HG02678 (cell line): ENCODE data around the gene HOXC5.

Experiments used
- ATAC-seq: cut with Tn5 transposase; IDR thresholded peaks from one replicate; pipeline ENCODE4 v1.9.1; 2021; ENCODE audit warnings: mild to moderate bottlenecking, moderate library complexity; ENCODE audit not compliant: unreplicated experiment

HOXC5 gene

GRCh38 chr12:54032627-54033100, at the start of gene HOXC5:
Gene HOXC5 (plus strand): TSS chr12:54033050. CDS start chr12:54033123, 73 bp downstream.
- no peak for ATAC-seq

- ATAC-seq = no peak
These were observed 49.3 kb upstream of the HOXC5 start for GRCh38 chr12:53983568-53983949.

- ATAC-seq = no peak
These were observed 48.8 kb upstream of the HOXC5 start for GRCh38 chr12:53983950-53984572.

- no peak for ATAC-seq
These were observed 47.8 kb upstream of the HOXC5 start, which contains the start of gene HOXC10 for GRCh38 chr12:53984901-53985691. Gene HOXC10 (plus strand): TSS chr12:53985146. CDS start chr12:53985260, 114 bp downstream.

DNA sequence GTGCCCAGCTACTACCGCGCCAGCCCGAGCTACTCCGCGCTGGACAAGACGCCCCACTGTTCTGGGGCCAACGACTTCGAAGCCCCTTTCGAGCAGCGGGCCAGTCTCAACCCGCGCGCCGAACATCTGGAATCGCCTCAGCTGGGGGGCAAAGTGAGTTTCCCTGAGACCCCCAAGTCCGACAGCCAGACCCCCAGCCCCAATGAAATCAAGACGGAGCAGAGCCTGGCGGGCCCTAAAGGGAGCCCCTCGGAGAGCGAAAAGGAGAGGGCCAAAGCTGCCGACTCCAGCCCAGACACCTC, 47.2 kb upstream of the HOXC5 start:
- no peak for ATAC-seq

DNA sequence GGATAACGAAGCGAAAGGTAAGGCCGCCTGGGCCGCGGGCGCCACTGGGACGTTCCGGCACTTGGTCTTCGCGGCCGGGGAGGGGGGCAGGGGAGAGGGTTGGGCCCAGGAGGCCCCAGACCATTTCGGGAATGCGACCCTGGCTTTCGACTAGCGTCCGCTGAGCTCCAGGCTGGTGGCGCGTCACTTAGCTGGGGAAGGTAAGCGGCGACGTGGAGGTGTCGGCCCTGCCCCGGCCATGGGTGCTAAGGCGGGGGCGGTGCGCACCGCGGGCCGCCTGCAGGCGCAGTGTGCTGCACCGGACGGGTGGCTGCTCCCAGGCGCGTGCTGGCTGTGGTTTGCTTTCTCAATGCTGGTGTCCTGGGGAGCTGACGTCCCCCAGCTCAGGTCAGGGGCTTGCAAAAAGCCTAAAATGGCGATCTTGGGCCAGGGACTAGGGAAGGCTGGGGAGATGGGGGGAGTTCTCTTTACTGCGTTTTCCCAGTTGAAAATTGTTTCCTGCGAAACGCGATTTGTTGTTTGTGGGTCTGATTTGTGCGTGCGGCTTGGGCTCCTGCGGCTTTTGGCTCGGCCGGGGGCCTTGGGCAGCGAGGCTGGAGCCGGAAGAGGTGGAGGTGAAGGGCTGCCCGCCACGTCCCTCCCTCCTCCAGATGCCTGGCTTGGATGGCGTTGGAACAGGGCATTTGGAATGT, 46.7 kb upstream of the HOXC5 start:
- ATAC-seq = no peak

GRCh38 chr12:53986686-53987483, 46.0 kb upstream of the HOXC5 start:
- ATAC-seq = no peak

GRCh38 chr12:53987787-53988230, 45.0 kb upstream of the HOXC5 start:
- no peak for ATAC-seq

- no peak for ATAC-seq
These were observed 44.2 kb upstream of the HOXC5 start for GRCh38 chr12:53988541-53989226.

DNA sequence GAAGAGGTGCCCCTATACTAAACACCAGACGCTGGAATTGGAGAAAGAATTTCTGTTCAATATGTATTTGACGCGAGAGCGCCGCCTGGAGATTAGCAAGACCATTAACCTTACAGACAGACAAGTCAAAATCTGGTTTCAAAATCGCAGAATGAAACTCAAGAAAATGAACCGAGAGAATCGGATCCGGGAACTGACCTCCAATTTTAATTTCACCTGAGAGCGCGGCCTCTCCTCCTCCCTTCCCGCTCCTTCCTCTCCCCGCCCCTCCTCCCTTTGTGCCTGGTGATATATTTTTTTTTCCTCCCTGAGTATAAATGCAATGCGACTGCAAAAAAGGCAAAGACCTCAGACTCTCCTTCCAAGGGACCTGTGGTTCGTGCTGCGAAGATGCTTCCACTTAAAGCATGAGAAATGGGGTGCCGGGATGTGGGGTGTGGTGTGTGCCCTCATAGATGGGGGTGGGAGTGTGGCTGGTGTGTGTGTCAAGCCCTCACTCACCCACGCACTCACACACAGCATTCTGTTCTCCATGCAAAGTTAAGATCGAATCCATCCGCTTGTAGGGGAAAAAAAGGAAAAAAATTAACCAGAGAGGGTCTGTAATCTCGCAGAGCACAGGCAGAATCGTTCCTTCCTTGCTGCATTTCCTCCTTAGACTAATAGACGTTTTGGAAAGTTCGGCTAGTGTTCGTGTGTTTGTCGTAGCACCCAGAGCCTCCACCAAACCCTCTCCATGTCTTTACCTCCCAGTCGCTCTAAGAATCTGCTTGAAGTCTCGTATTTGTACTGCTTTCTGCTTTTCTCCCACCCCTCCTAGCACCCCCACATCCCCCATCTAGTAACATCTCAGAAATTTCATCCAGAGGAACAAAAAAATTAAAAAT, 43.4 kb upstream of the HOXC5 start:
- no peak for ATAC-seq

DNA sequence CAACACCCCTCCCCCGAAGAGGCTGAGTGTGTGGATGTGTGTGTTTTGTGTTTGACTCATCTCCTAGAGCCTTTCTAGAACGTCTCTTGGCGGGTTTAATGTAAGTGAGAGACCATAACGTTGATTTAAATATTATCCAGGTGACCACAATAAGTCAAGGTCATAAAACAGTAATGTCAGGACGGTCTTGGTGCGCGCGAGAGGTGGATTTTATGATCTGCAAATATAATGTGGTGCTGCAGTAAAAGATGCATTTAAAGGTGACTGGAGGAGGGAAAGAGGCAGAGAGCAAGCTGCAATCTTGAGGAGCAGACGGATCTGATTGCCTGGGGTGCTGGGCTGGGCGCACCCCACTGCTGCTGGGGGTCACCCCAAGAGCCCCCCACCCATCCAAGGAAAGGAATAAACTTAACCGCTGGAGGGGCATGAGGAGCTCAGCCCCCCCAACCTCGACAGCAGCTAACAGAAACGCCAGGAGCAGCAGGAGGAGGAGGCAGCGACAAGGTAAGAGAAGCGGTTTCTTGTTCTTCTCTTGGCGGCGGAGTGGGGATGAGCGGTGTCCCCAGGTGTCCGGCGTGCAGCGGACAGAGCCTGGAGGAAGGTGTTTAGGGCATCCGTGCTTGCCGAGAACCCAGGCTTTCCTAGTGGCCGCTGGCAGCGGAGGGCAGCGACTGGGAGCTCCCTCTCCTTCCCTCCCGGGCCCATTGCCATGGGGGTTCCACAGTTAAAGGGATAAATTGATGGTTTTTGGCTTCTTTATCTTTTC, 42.4 kb upstream of the HOXC5 start:
- no peak for ATAC-seq

- ATAC-seq = no peak
These were observed 41.8 kb upstream of the HOXC5 start for GRCh38 chr12:53991077-53991460.

- no peak for ATAC-seq
These were observed 40.4 kb upstream of the HOXC5 start for GRCh38 chr12:53992377-53992889.

GRCh38 chr12:53993162-53994008, 39.5 kb upstream of the HOXC5 start:
- no peak for ATAC-seq

DNA sequence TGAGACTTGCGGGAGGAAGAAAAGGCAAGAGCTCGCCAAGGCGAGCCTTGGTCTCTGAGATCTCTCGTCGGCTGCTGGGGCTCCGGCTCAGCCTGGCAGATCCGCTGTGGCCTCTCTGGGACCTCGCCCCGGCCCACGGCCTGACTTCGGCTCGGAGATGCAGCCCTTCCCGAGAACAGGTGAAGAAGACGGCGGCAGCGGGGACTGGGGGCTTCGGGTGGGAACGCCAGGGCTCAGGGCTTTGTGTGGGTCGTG, 38.9 kb upstream of the HOXC5 start:
- ATAC-seq = no peak

DNA sequence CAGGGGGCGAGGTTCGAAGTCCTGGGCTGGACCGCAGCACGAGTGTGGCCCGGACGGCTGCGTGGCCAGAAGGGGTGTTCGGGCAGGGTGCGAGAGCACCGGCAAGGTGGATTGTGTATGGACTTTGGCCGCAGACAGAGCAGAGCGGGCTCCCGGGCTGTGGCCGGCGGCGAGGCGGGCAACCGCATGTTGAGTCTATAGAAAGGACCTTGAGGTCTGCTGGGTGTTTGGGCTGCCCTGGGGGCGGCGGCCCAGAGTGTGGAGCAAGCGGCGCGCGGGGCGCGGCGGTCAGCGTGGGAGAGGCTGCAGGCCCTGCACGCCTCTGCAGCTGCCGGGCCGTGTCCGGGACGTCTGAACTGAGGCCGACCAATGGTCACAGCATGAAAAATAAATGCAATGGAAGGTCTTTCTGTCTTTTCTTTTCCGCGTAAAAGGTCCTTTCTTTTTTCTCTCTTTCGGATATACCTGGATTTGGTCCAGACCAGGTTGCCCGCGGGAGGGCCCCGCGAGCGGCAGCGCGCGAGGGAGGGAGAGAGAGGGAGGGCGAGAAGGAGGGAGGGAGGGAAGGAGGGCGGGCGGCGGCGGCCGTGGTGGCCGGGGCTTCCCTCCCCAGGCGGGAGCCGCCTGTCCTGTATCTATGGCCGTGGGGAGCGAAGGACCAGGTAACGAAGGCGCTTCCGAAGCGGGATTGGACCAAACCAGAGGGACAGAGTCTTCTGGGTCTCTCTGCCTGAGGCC, 38.4 kb upstream of the HOXC5 start:
- no peak for ATAC-seq

- ATAC-seq = no peak
These were observed 37.9 kb upstream of the HOXC5 start for GRCh38 chr12:53995002-53995377.
